IPS DF 4.7 (cell line): ENCODE measurements around the gene PCSK6.

Experiments
- DNase-seq: peaks from one replicate; pipeline ENCODE4 v3.0.0-alpha.2; 2013; ENCODE audit warnings: low spot score; ENCODE audit errors: extremely low read depth

The PCSK6 gene

GRCh38 chr15:101523560-101523940, 34.0 kb upstream of the PCSK6 start:
- DNase-seq: no peak

- DNase-seq: no peak
These were observed 33.4 kb upstream of the PCSK6 start for GRCh38 chr15:101522621-101523559.

- DNase-seq: no peak
These were observed 32.6 kb upstream of the PCSK6 start for GRCh38 chr15:101522091-101522490.

- DNase-seq: no peak
These were observed 32.1 kb upstream of the PCSK6 start for GRCh38 chr15:101521591-101521990.

GRCh38 chr15:101521069-101521468, 31.6 kb upstream of the PCSK6 start:
- DNase-seq: no peak

GRCh38 chr15:101520395-101520794, 30.9 kb upstream of the PCSK6 start:
- DNase-seq: no peak

- no peak for DNase-seq
These were observed 28.0 kb upstream of the PCSK6 start for GRCh38 chr15:101517504-101517903.

- DNase-seq: no peak
These were observed 24.8 kb upstream of the PCSK6 start for GRCh38 chr15:101514318-101514717.

GRCh38 chr15:101511717-101512116, 22.2 kb upstream of the PCSK6 start:
- no peak for DNase-seq

- no peak for DNase-seq
These were observed 21.0 kb upstream of the PCSK6 start for GRCh38 chr15:101510212-101511197.

GRCh38 chr15:101509279-101509678, 19.8 kb upstream of the PCSK6 start:
- no peak for DNase-seq

GRCh38 chr15:101506491-101506890, 17.0 kb upstream of the PCSK6 start:
- no peak for DNase-seq

GRCh38 chr15:101505610-101506337, 16.3 kb upstream of the PCSK6 start:
- DNase-seq: no peak

- no peak for DNase-seq
These were observed 15.5 kb upstream of the PCSK6 start for GRCh38 chr15:101504866-101505609.

- no peak for DNase-seq
These were observed 14.9 kb upstream of the PCSK6 start for GRCh38 chr15:101504373-101504772.

- DNase-seq: no peak
These were observed 13.7 kb upstream of the PCSK6 start for GRCh38 chr15:101503296-101503599.

GRCh38 chr15:101502572-101503295, 13.2 kb upstream of the PCSK6 start:
- no peak for DNase-seq

- DNase-seq: no peak
These were observed 12.3 kb upstream of the PCSK6 start for GRCh38 chr15:101501703-101502373.

GRCh38 chr15:101500865-101501551, 11.5 kb upstream of the PCSK6 start:
- DNase-seq: no peak
